GM12878 (cell line): ENCODE results near the gene INSYN2B. TPM values are rescaled to one million over a fixed set of nuclear protein-coding genes. Genes with fewer than 3 reads are reported as not detected.

Experiments
- ATAC-seq: fragments of 200-7000 bp; cut with Tn5 transposase; 3 replicates; pipeline ENCODE4 v1.9.1; 2020; ENCODE audit warnings: mild to moderate bottlenecking, moderate library complexity
- BruUV-seq: library from RNA; stranded (reverse); fragments of 400-500 nt; replicated peaks from 2 replicates; lab custom pipeline; 2021; lab: Mats Ljungman, UMichigan
- CTCF ChIA-PET: fragments of 300-600 bp; sonication (Branson Sonifier 250); formaldehyde crosslinking; extraction: SDS; loops from one replicate; lab custom pipeline; 2021; ENCODE audit warnings: inconsistent platforms; lab: Yijun Ruan, JAX
- POLR2A ChIA-PET: fragments of 350-600 bp; formaldehyde crosslinking; extraction: SDS; loops from one replicate; lab custom pipeline; 2021; ENCODE audit warnings: inconsistent platforms; lab: Charles Lee
- RAD21 ChIA-PET: fragments of 300-600 bp; sonication (Branson Sonifier 250); formaldehyde crosslinking; loops from one replicate; lab custom pipeline; 2023; ENCODE audit warnings: antibody characterized with exemption; ENCODE audit not compliant: unreplicated experiment; lab: Charles Lee
- SMC1A ChIA-PET: fragments of 300-600 bp; sonication (Branson Sonifier 250); formaldehyde crosslinking; loops from one replicate; lab custom pipeline; 2023; ENCODE audit not compliant: unreplicated experiment, uncharacterized antibody; lab: Charles Lee
- DNase-seq: peaks from one replicate; pipeline ENCODE4 v3.0.0-alpha.2; 2011; ENCODE audit warnings: low read depth, low spot score
- FAIRE-seq: peaks from 3 replicates; lab custom pipeline; 2011; peaks lifted over from hg19 to GRCh38; lab: Jason Lieb, UNC
- H2AFZ ChIP-seq: 2 replicates; pipeline ENCODE4 v1.6.0; 2011; ENCODE audit warnings: low read depth, low read length, control low read depth; ENCODE audit not compliant: control insufficient read depth
- H3K27ac ChIP-seq: 2 replicates; pipeline ENCODE4 v1.5.1; 2011; ENCODE audit warnings: control low read depth; ENCODE audit not compliant: control insufficient read depth, insufficient read depth
- H3K27me3 ChIP-seq, 2 experiments: replicated peaks in 1 of 2; 2 replicates each; pipeline versions ENCODE4 v1.6.0 to v1.6.1; 2011; ENCODE audit warnings: low read length in 1 of 2; ENCODE audit not compliant: control insufficient read depth in 2 of 2, insufficient read depth in 2 of 2
- H3K36me3 ChIP-seq, 2 experiments: 2 replicates each; pipeline ENCODE4 v1.5.1; 2011; ENCODE audit warnings: low read length in 1 of 2; ENCODE audit not compliant: control insufficient read depth in 2 of 2, insufficient read depth in 2 of 2
- H3K4me1 ChIP-seq: 2 replicates; pipeline ENCODE4 v1.6.1; 2011; ENCODE audit warnings: mild to moderate bottlenecking, low read length, moderate library complexity, mixed read lengths; ENCODE audit not compliant: control insufficient read depth, insufficient read depth
- H3K4me2 ChIP-seq: 2 replicates; pipeline ENCODE4 v1.6.0; 2011; ENCODE audit warnings: control low read depth; ENCODE audit not compliant: control insufficient read depth, insufficient read depth
- H3K4me3 ChIP-seq: fragments of 200-600 bp; sonication (generic); 2 replicates; pipeline ENCODE4 v1.5.1; 2016
- H3K79me2 ChIP-seq: 2 replicates; pipeline ENCODE4 v1.6.0; 2011; ENCODE audit warnings: low read length; ENCODE audit not compliant: control insufficient read depth, insufficient read depth
- H3K9ac ChIP-seq: 2 replicates; pipeline ENCODE4 v1.8.0; 2011; ENCODE audit warnings: low read length, control low read depth, mixed read lengths; ENCODE audit not compliant: control insufficient read depth, insufficient read depth
- H3K9me3 ChIP-seq: replicated peaks from 3 replicates; pipeline ENCODE4 v1.5.1; 2011; ENCODE audit warnings: mild to moderate bottlenecking, low read length; ENCODE audit not compliant: control insufficient read depth, insufficient read depth
- H4K20me1 ChIP-seq: 2 replicates; pipeline ENCODE4 v1.6.0; 2011; ENCODE audit not compliant: control insufficient read depth, insufficient read depth
- CHD4 ChIP-seq: fragments of 200-600 bp; sonication (generic); IDR thresholded peaks from 2 replicates; pipeline ENCODE4 v1.6.1; 2016; ENCODE audit warnings: mild to moderate bottlenecking
- MYC ChIP-seq: IDR thresholded peaks from 2 replicates; pipeline ENCODE4 v1.6.1; 2011; ENCODE audit warnings: mild to moderate bottlenecking, low read length, moderate library complexity, inconsistent platforms; ENCODE audit not compliant: insufficient read depth, insufficient replicate concordance, insufficient read length, severe bottlenecking
- SMARCA5 ChIP-seq: fragments of 450-650 bp; IDR thresholded peaks from 2 replicates; pipeline ENCODE4 v1.6.1; 2017; ENCODE audit warnings: mild to moderate bottlenecking
- TAF1 ChIP-seq: IDR thresholded peaks from 2 replicates; pipeline ENCODE4 v1.6.1; 2011; ENCODE audit warnings: mild to moderate bottlenecking, low read depth, low read length, borderline replicate concordance
- ZBED1 ChIP-seq: IDR thresholded peaks from 2 replicates; pipeline ENCODE4 v1.6.1; 2016; ENCODE audit warnings: borderline replicate concordance
- ZNF622 ChIP-seq: fragments of 450-650 bp; IDR thresholded peaks from 2 replicates; pipeline ENCODE4 v1.6.1; 2017; ENCODE audit warnings: mild to moderate bottlenecking, inconsistent platforms
- WGBS: methylation state at CpG from one replicate; pipeline ENCODE4 v1.1.6; 2016; ENCODE audit warnings: low lambda C conversion rate; ENCODE audit not compliant: insufficient replicate concordance, insufficient coverage; ENCODE audit errors: missing lambda C conversion rate; 5-methylcytosine and 5-hydroxymethylcytosine counted together
- in situ Hi-C: fragments of 300-500 bp; cut with MboI; formaldehyde crosslinking; loops from 9 replicates; pipeline ENCODE4 v1.14.3; 2018; ENCODE audit warnings: mixed read lengths
- intact Hi-C: fragments of 100-400 bp; cut with micrococcal nuclease; formaldehyde crosslinking; loops from one replicate; pipeline ENCODE4 v1.14.2; 2022; ENCODE audit not compliant: unreplicated experiment
- polyA plus RNA-seq, 11 experiments: library from polyadenylated mRNA; depleted of rRNA in 4 of 11; unstranded in 6 of 11; stranded (reverse) in 5 of 11; fragments of >200 nt; fragmentation: Nextera tagmentation in 4 of 11; fragmentation: Illumina TruSeq in 1 of 11; extraction: Ambion mirVana in 4 of 11; extraction: Trizol in 1 of 11; gene quantifications; 1 replicate in 1 of 11; 2 replicates in 10 of 11; pipeline versions ENCODE4 v1.2.1 to v1.2.3, GENCODE V29; 2011 to 2016; ENCODE audit warnings: inconsistent platforms in 2 of 11, missing spikeins in 2 of 11, low read depth in 1 of 11
- total RNA-seq, 4 experiments: library from RNA; depleted of rRNA in 3 of 4; stranded (reverse); fragments of >200 nt in 3 of 4; fragmentation: Illumina TruSeq in 1 of 4; extraction: Trizol in 1 of 4; gene quantifications; 2 replicates each; pipeline versions ENCODE4 v1.2.1 to v1.2.3, GENCODE V29; 2013 to 2021
- TF ChIP-seq, protein P1 (sequence below): fragments of 450-650 bp; IDR thresholded peaks from 2 replicates; pipeline ENCODE4 v1.6.1; 2016; ENCODE audit warnings: mild to moderate bottlenecking

INSYN2B gene
- total and polyA plus RNA-seq, 10 of the 15 experiments (the other 5 are each of a cell fraction or from before 2014, with no cell fraction given): 0.05 to 0.27 (median 0.13) TPM; not detected in 7

- no peak for TF ChIP-seq ZBED1
- no peak for TF ChIP-seq SMARCA5
- TF ChIP-seq TAF1: no peak
- TF ChIP-seq CHD4: no peak
- no peak for TF ChIP-seq ZNF622
- no peak for TF ChIP-seq MYC
- TF ChIP-seq, protein P1, sequence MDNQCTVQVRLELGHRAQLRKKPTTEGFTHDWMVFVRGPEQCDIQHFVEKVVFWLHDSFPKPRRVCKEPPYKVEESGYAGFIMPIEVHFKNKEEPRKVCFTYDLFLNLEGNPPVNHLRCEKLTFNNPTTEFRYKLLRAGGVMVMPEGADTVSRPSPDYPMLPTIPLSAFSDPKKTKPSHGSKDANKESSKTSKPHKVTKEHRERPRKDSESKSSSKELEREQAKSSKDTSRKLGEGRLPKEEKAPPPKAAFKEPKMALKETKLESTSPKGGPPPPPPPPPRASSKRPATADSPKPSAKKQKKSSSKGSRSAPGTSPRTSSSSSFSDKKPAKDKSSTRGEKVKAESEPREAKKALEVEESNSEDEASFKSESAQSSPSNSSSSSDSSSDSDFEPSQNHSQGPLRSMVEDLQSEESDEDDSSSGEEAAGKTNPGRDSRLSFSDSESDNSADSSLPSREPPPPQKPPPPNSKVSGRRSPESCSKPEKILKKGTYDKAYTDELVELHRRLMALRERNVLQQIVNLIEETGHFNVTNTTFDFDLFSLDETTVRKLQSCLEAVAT: no peak
- Histone ChIP-seq H3K9ac (no peak overlapping the region), H4K20me1 (no peaks in the 10 kb centered on the region), H3K27ac (no peak overlapping the region), H2AFZ (no peak overlapping the region), H3K36me3 (peaks cover 4 to 13% of the 10 kb centered on the region in 2 experiments; a peak in 3 of 4 replicates), H3K27me3 (no peaks in the 10 kb centered on the region), H3K4me2 (no peak overlapping the region), H3K4me3 (no peak overlapping the region), H3K9me3 (no peaks in the 10 kb centered on the region), H3K79me2 (no peaks in the 10 kb centered on the region), H3K4me1 (no peaks in the 10 kb centered on the region)
- in situ Hi-C loops (no loop called here), intact Hi-C loops (no loop called here)
- POLR2A ChIA-PET: no interaction called here
- FAIRE-seq (no peak), DNase-seq (no peak), ATAC-seq (no peak)
- CTCF ChIA-PET: interaction anchor here (1.3 kb wide), 1 partner anchor 20 kb away, joined by 3 read pairs; no protein-coding TSS in a partner anchor
- WGBS: 100% methylated on average over 2 of the region's 2 CpGs
- no TSS peak for BruUV-seq
- RAD21 ChIA-PET: no interaction called here
- SMC1A ChIA-PET: interaction anchor here (0.7 kb wide), 1 partner anchor 22 kb away, joined by 3 read pairs; no protein-coding TSS in a partner anchor
These were observed 30.0 kb downstream of the INSYN2B start for GRCh38 chr5:169950333-169950732.
